IPS-18c (cell line): ENCODE results near the gene TMLHE.
"Not testable (repeated sequence)": the region's sequence is repeated elsewhere in the genome, so short reads cannot be mapped to it uniquely, and the experiment has no call there.

ENCODE experiments used
- H3K4me3 ChIP-seq: 2 replicates; pipeline ENCODE4 v1.7.0; 2013; ENCODE audit warnings: low read depth, mild to moderate bottlenecking, low read length, moderate library complexity; ENCODE audit not compliant: insufficient read depth
- H3K9me3 ChIP-seq: one replicate; pipeline ENCODE4 v1.6.1; 2013; ENCODE audit warnings: mild to moderate bottlenecking, low read length, moderate library complexity; ENCODE audit not compliant: control insufficient read depth, insufficient read depth

TMLHE gene

GRCh38 chrX:155535866-155536265, 76.9 kb downstream of the TMLHE start:
- Histone ChIP-seq H3K4me3 (no peak overlapping the region), H3K9me3 (peaks cover 5% of the 10 kb centered on the region)

GRCh38 chrX:155534800-155535199, 78.0 kb downstream of the TMLHE start:
- Histone ChIP-seq H3K9me3 (peaks cover 5% of the 10 kb centered on the region), H3K4me3 (no peak overlapping the region)

- not testable (repeated sequence) for H3K9me3 ChIP-seq, H3K4me3 ChIP-seq
These were observed 85.7 kb downstream of the TMLHE start for GRCh38 chrX:155527023-155527422.

- Histone ChIP-seq H3K9me3 (no peaks in the 10 kb centered on the region), H3K4me3 (no peak overlapping the region)
These were observed 98.5 kb downstream of the TMLHE start for GRCh38 chrX:155514225-155514624.

GRCh38 chrX:155505296-155505695, 107.5 kb downstream of the TMLHE start:
- H3K4me3 ChIP-seq: no peak overlapping the region
- no peaks in the 10 kb centered on the region for H3K9me3 ChIP-seq

GRCh38 chrX:155495134-155495533, 117.6 kb downstream of the TMLHE start:
- H3K9me3 ChIP-seq, H3K4me3 ChIP-seq: not testable (repeated sequence)

GRCh38 chrX:155491421-155491820, 121.3 kb downstream of the TMLHE start:
- H3K4me3 ChIP-seq, H3K9me3 ChIP-seq: not testable (repeated sequence)

- H3K4me3 ChIP-seq, H3K9me3 ChIP-seq: not testable (repeated sequence)
These were observed 135.6 kb downstream of the TMLHE start for GRCh38 chrX:155477136-155477535.

GRCh38 chrX:155466269-155466938, 146.3 kb downstream of the TMLHE start:
- H3K9me3 ChIP-seq, H3K4me3 ChIP-seq: not testable (repeated sequence)

- H3K4me3 ChIP-seq, H3K9me3 ChIP-seq: not testable (repeated sequence)
These were observed 152.3 kb downstream of the TMLHE start for GRCh38 chrX:155460501-155460900.

GRCh38 chrX:155458471-155458870, 154.3 kb downstream of the TMLHE start, which contains the start of gene F8A3:
Gene F8A3, minus strand, starts transcription at chrX:155458620. Its CDS starts 20 bp downstream, at chrX:155458600.
- H3K4me3 ChIP-seq, H3K9me3 ChIP-seq: not testable (repeated sequence)

GRCh38 chrX:155457761-155458447, 154.8 kb downstream of the TMLHE start:
- H3K4me3 ChIP-seq, H3K9me3 ChIP-seq: not testable (repeated sequence)

- Histone ChIP-seq H3K9me3 (peaks cover 4% of the 10 kb centered on the region), H3K4me3 (no peak overlapping the region)
These were observed 171.7 kb downstream of the TMLHE start for GRCh38 chrX:155441097-155441496.
